GM20000 (cell line): ENCODE results near the gene RFC2.

Experiments
- DNase-seq: peaks from one replicate; pipeline ENCODE4 v3.0.0; 2012; ENCODE audit warnings: low spot score
- CTCF ChIP-seq: IDR thresholded peaks from 2 replicates; pipeline ENCODE4 v1.5.1; 2012; ENCODE audit warnings: mild to moderate bottlenecking, control low read depth; ENCODE audit errors: extremely low read depth, missing control alignments

The RFC2 gene

GRCh38 chr7:74190259-74190658 is 63.9 kb downstream of the RFC2 start:
- DNase-seq, result no peak
- no peak for TF ChIP-seq CTCF

- no peak for DNase-seq
- TF ChIP-seq CTCF, result no peak
Observed at GRCh38 chr7:74187915-74188675, 66.1 kb downstream of the RFC2 start.

- no peak for DNase-seq
- no peak for TF ChIP-seq CTCF
Observed at GRCh38 chr7:74185636-74186035, 68.6 kb downstream of the RFC2 start.

GRCh38 chr7:74185016-74185415 is 69.2 kb downstream of the RFC2 start:
- DNase-seq, result no peak
- no peak for TF ChIP-seq CTCF

DNA sequence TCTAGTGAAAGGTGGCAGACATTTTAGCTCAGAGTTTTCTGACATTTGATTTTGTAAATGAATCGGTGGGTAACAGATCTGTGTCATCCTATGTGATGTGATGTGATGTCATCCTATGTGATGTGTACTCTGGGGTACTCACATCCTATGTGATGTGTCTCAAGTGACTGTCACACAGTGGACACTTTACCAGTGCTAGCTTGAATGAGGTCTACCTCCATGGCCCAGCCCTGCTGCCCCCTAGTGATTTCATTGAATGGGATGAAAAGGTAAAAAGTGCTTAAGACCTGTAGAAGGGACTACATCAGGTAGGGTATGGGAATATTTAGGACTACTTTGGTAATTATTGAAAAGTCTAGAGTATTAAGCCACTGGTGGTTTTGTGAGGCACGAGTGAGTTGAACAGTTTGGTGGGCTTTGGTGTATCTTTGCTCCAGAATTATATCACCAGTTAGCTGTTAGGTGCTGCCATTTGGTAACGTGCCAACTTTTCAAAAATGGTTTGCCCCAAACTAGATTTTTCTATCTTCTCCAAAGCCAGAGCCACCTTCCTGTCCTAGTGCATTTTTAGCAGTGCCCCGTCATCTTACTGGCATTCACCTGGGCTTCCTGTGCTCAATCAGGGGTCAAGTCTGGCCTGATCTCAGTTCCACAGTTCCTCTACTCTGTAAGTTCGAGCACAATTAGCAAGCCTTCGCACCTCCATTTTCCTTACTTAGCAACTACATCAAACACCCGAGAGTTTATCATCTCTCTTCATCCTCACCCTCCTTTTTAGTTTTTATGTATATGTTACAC is 70.3 kb downstream of the RFC2 start:
- peak; percentile 11 for TF ChIP-seq CTCF
- peak; percentile 44 for DNase-seq

DNA sequence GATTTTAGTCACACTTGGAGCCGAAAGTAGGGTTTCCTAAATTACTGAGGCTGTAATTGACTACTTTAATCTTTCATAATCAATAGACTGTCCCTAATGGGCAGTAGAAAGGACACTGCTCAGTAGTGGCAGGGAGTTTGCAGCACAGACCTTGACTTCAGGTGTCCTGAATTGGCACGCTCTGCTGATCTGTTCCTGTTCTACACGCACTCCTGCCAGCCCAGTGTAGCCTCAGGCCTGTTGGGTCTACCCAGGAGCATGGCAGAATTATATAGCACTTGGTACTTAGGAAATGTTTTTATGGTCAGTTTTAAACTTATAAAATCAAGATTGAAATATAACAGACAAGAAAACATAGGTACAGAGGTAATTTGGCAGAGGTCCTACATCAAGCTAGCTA is 71.1 kb downstream of the RFC2 start:
- TF ChIP-seq CTCF, result no peak
- no peak for DNase-seq

DNA sequence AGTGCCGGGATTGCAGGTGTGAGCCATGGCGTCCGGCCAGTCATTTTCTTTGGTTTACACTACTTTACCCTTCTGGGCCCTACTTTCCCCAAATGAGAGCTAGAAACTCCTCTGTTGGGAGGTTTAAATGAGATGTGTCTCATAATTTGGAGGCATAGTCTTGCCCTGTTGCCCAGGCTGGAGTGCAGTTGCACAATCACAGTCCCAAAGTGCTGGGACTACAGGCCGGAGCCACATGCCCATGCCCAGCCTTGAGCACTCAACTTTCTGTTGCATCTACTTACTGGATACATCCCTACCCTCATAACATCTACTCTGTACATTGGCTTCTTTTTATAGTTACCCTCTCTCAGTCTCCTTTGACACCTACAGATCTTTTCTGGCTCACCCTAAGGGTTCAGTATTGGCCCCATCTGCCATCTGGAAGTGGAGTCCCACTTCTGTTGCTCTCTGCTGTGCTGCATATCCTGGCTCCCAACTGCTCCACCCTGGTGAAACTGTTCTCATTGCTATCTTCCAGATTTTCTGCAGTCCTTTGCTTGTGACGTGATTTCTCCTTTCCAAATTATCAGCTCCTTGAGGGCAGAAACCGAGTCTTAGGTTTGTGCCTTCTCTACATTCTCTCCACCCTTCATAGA is 71.6 kb downstream of the RFC2 start:
- DNase-seq, result no peak
- no peak for TF ChIP-seq CTCF
